ENCODE measurements around the gene MGA. TPM values are rescaled to one million over a fixed set of nuclear protein-coding genes. Genes with fewer than 3 reads are reported as not detected.

Gene MGA
- total RNA-seq, 6 experiments from 2014 or later, result 11.8 to 16.6 (median 15.3) TPM

GRCh38 chr15:41804916-41805666 is 144.9 kb downstream of the MGA start:
- peaks cover 12% of the 10 kb centered on the region; the same call in 1 of the 2 replicates for H3K36me3 Mint-ChIP-seq (ENCODE audit: low read depth)
- no peaks in the 10 kb centered on the region for H3K9me3 Mint-ChIP-seq
- no peak overlapping the region for H3K4me3 Mint-ChIP-seq
- H3K4me1 Mint-ChIP-seq (ENCODE audit: low read depth), result peaks cover 51% of the 10 kb centered on the region
- H3K27me3 Mint-ChIP-seq (ENCODE audit: insufficient read depth), result peaks cover 1% of the 10 kb centered on the region
- no peak for TF ChIP-seq CTCF (IDR thresholded peaks at IDR 0.05)
- H3K27ac Mint-ChIP-seq, result peak overlapping the region; percentile 34
- DNase-seq, result no peak

GRCh38 chr15:41805711-41806110 is 145.5 kb downstream of the MGA start:
- Mint-ChIP-seq H3K27ac (peak overlapping the region; percentile 34), H3K9me3 (no peaks in the 10 kb centered on the region), H3K27me3 (ENCODE audit: insufficient read depth) (peaks cover 1% of the 10 kb centered on the region), H3K36me3 (ENCODE audit: low read depth) (peaks cover 6% of the 10 kb centered on the region; the same call in 1 of the 2 replicates), H3K4me3 (no peak overlapping the region), H3K4me1 (ENCODE audit: low read depth) (peaks cover 54% of the 10 kb centered on the region)
- no peak for TF ChIP-seq CTCF (IDR thresholded peaks at IDR 0.05)
- DNase-seq, result no peak

- DNase-seq, result no peak
- peaks cover 1% of the 10 kb centered on the region for H3K27me3 Mint-ChIP-seq (ENCODE audit: insufficient read depth)
- no peak overlapping the region for H3K27ac Mint-ChIP-seq
- no peaks in the 10 kb centered on the region for H3K36me3 Mint-ChIP-seq (ENCODE audit: low read depth)
- peak; percentile 33; the same call in 1 of the 2 replicates for TF ChIP-seq CTCF (IDR thresholded peaks at IDR 0.05)
- H3K4me3 Mint-ChIP-seq, result no peak overlapping the region
- peaks cover 54% of the 10 kb centered on the region for H3K4me1 Mint-ChIP-seq (ENCODE audit: low read depth)
- H3K9me3 Mint-ChIP-seq, result no peaks in the 10 kb centered on the region
These were observed 146.3 kb downstream of the MGA start for GRCh38 chr15:41806291-41807181.

GRCh38 chr15:41809121-41809520 is 148.9 kb downstream of the MGA start:
- Mint-ChIP-seq H3K27me3 (ENCODE audit: insufficient read depth) (peaks cover 1% of the 10 kb centered on the region), H3K27ac (peak overlapping the region; percentile 69), H3K4me3 (no peak overlapping the region; the same call in 1 of the 2 replicates), H3K9me3 (no peaks in the 10 kb centered on the region), H3K4me1 (ENCODE audit: low read depth) (peaks cover 43% of the 10 kb centered on the region), H3K36me3 (ENCODE audit: low read depth) (peaks cover 5% of the 10 kb centered on the region; the same call in 1 of the 2 replicates)
- TF ChIP-seq CTCF (IDR thresholded peaks at IDR 0.05), result no peak
- no peak for DNase-seq

- H3K36me3 Mint-ChIP-seq (ENCODE audit: low read depth), result peaks cover 5% of the 10 kb centered on the region; the same call in 1 of the 2 replicates
- H3K4me1 Mint-ChIP-seq (ENCODE audit: low read depth), result peaks cover 37% of the 10 kb centered on the region
- H3K4me3 Mint-ChIP-seq, result no peak overlapping the region
- no peak for TF ChIP-seq CTCF (IDR thresholded peaks at IDR 0.05)
- no peak for DNase-seq
- H3K27me3 Mint-ChIP-seq (ENCODE audit: insufficient read depth), result peaks cover 1% of the 10 kb centered on the region
- peak overlapping the region; percentile 69 for H3K27ac Mint-ChIP-seq
- H3K9me3 Mint-ChIP-seq, result no peaks in the 10 kb centered on the region
These were observed 149.5 kb downstream of the MGA start for GRCh38 chr15:41809526-41810220.

Measured in HFFc6 (cell line).